Hepatocyte (in vitro differentiated cells): ENCODE data around the gene MKRN2.
"Not testable (repeated sequence)": the region's sequence is repeated elsewhere in the genome, so short reads cannot be mapped to it uniquely, and the experiment has no call there.

Source experiments
- CTCF ChIP-seq: fragments of 200-600 bp; sonication (generic); IDR thresholded peaks from 2 replicates; pipeline ENCODE4 v1.5.1; 2016; ENCODE audit warnings: antibody characterized with exemption, mild to moderate bottlenecking; ENCODE audit not compliant: poor library complexity
- EZH2 ChIP-seq: fragments of 200-600 bp; sonication (generic); IDR thresholded peaks from 2 replicates; pipeline ENCODE4 v1.6.1; 2016; ENCODE audit warnings: antibody characterized with exemption, mild to moderate bottlenecking, borderline replicate concordance
- EZH2phosphoT487 ChIP-seq: fragments of 200-600 bp; sonication (generic); IDR thresholded peaks from one replicate; pipeline ENCODE4 v1.6.1; 2018; ENCODE audit warnings: antibody characterized with exemption, mild to moderate bottlenecking, low read depth, moderate library complexity; ENCODE audit not compliant: unreplicated experiment, severe bottlenecking

- not testable (repeated sequence) for TF ChIP-seq EZH2, CTCF, EZH2phosphoT487
These were observed 74.0 kb downstream of the MKRN2 start for GRCh38 chr3:12630843-12631242.
